HPDE6-E6E7 (cell line): ENCODE results near the gene SCPEP1.

Source experiments
- DNase-seq: peaks from one replicate; pipeline ENCODE4 v3.0.0; 2011; ENCODE audit warnings: missing footprints; ENCODE audit errors: extremely low spot score

The SCPEP1 gene

GRCh38 chr17:57002904-57003303 lies 25.0 kb downstream of the SCPEP1 start:
- DNase-seq: no peak

DNA sequence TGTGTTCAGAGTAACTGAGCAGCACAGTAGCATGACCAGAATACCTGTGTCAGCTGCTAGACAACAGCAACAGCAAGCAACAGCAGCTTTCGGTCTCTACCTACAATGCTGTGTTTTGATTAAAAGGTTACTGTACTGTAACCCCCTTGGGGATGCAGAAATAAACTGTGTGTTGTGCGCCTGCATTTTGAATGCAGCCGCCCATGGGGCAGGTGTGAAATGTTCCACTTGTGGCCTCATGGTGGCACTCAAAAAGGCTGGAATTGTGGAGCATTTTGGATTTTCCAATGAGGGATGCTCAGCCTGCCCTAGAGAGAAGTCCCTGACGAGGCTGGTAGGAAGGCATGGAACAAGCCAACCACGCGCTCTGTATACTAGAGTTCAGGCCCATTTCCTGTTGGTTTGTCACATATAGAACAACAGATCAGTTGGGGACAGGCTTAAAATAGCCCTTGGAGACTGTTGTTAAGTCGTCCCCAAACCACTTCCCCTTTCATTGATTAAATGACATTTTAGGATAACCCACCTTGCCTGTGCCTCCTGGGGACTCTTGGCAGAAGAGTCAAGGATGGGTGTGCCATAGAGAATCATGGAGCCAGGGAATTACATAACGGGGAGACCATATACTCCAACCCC lies 27.1 kb downstream of the SCPEP1 start:
- no peak for DNase-seq

GRCh38 chr17:57006040-57006439 lies 28.1 kb downstream of the SCPEP1 start:
- DNase-seq: no peak

DNA sequence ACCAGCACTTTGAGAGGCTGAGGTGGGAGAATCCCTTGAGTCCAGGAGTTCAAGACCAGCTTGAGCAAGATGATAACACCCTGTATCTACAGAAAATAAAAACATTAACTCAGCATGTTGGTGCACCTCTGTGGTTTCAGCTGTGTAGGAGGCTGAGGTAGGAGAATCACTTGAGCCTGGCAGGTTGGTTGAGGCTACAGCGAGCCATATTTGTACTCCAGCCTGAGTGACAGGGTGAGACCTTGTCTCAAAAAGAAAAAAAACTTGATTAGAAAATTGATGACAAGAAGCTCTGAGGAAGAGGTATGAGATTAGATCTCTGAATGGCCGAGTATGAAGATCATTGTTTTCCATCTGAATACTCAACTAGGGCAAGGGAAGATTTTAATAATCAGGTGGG lies 31.0 kb downstream of the SCPEP1 start:
- no peak for DNase-seq

DNA sequence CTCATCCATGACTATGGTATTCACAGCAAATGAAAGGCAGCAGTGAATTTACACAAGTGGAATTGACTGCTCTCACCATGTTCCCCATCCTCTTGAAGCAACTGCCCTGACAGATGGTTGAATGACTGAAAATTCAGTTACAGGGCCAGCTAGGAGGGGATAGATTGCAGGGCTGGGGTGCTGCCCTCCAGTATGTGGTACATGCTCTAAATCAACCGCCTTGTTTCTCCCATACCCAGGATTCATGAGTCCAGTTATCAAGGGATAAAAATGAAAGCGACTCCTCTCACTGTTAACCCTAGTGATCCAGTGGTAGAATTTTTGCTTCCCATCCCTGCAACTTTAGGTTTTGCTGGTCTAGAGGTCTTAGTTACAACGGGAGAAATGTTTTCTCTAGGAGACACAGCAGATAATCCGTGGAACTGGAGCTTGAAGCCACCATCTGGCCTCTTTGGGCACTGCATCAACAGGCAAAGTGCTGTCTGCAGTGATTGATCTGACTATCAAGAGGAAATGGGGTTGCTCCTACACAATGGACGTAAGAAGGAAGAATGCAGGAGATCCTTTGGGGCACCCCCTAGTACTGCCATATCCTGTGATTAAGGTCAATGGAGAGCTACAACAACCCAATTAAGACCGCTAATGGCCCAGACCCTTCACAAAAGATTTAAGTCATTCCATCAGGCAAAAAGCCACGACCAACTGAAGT lies 32.0 kb downstream of the SCPEP1 start:
- DNase-seq: peak; percentile 71

DNA sequence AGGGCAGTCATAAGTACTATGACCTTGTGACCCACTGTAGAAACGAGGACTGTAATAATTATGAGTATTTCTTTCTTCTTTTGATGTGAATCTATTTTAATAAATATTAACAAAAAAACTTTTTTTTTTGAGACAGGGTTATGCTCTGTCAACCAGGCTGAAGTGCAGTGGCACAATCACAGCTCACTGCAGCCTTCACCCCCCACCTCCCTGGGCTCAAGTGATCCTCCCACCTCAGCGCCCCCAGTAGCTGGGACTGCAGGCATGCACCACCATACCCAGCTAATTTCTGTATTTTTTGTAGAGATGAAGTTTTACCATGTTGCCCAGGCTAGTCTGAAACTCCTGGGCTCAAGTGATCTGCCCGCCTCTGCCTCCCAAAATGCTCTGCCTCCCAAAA lies 32.6 kb downstream of the SCPEP1 start:
- DNase-seq: no peak

- no peak for DNase-seq
These were observed 33.6 kb downstream of the SCPEP1 start for GRCh38 chr17:57011491-57012015.

DNA sequence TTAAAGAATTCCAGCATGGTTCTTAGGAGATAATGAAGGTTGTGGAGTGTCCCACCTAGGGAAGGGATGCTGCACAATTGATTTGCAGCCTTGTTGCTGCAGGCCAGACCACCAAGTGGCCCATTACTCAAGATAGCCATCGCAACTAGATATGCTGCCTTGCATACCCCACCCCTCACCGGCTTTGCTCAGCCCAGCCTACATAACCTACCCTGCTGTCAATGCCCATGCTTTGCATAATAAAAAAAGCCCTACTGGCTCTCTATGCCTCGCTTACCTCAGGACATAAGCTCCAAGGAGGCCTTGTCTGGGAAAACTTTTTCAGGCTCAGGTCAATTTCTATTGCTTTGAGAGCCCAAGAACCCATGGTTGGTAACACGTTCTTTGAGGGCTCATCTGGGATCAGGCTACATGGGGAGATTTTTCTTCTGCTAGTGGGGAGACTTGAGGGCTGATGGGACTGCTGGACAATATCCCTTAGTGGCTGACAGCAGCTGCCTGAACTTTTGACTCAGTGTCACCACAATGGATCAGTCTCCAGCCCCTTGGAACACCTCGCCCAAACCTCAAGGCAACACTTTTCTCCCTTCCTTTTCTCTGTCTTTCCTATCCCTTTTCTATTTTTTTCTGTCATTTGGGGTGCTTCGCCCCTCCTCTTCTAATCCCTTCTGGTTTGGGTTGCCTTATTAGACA lies 38.3 kb downstream of the SCPEP1 start:
- DNase-seq: no peak

- DNase-seq: no peak
These were observed 38.8 kb downstream of the SCPEP1 start for GRCh38 chr17:57016764-57017116.

DNA sequence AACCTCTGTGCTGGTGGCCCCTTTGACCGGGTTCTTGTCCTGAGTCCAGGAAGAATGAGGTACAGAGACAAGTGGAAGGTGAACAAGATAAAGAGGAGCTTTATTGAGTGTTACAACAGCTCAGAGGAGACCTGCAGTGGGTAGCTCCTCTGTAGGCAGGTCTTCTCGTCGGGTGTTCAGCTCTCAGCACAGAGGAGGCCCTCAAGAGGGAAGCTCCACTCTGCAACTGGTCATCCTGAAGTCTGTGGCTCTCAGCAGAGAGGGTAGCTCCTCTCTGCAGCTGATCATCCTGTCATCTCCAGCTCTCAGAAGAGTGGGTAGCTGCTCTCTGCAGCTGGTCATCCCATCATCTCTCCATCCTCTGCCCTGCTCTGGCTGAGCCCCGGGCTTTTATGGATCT lies 39.7 kb downstream of the SCPEP1 start:
- no peak for DNase-seq

GRCh38 chr17:57020208-57020607 lies 42.3 kb downstream of the SCPEP1 start:
- no peak for DNase-seq

- no peak for DNase-seq
These were observed 43.5 kb downstream of the SCPEP1 start for GRCh38 chr17:57021226-57021940.

GRCh38 chr17:57025876-57026275 lies 47.9 kb downstream of the SCPEP1 start:
- DNase-seq: no peak

DNA sequence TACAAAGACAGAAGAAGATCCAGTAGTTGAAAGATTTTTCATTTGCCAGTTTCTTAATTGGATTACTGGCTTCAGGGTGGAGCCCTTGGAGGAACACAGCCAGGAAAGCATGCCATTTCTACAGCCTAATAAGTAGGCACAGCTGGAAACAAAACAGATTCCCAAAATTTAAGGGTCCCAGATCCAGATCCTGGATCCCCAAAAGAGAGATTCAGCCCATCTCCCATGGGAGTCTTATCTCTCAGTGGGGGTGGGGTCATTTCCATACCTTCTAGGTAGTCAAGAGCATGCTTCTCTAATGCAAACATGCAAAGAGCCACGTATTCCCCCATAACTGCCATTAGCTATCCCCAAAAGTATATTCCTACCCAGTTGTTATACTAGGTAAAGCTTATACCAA lies 49.9 kb downstream of the SCPEP1 start:
- no peak for DNase-seq

GRCh38 chr17:57032343-57032742 lies 54.4 kb downstream of the SCPEP1 start:
- DNase-seq: no peak

- DNase-seq: no peak
These were observed 55.4 kb downstream of the SCPEP1 start for GRCh38 chr17:57033296-57033695.

DNA sequence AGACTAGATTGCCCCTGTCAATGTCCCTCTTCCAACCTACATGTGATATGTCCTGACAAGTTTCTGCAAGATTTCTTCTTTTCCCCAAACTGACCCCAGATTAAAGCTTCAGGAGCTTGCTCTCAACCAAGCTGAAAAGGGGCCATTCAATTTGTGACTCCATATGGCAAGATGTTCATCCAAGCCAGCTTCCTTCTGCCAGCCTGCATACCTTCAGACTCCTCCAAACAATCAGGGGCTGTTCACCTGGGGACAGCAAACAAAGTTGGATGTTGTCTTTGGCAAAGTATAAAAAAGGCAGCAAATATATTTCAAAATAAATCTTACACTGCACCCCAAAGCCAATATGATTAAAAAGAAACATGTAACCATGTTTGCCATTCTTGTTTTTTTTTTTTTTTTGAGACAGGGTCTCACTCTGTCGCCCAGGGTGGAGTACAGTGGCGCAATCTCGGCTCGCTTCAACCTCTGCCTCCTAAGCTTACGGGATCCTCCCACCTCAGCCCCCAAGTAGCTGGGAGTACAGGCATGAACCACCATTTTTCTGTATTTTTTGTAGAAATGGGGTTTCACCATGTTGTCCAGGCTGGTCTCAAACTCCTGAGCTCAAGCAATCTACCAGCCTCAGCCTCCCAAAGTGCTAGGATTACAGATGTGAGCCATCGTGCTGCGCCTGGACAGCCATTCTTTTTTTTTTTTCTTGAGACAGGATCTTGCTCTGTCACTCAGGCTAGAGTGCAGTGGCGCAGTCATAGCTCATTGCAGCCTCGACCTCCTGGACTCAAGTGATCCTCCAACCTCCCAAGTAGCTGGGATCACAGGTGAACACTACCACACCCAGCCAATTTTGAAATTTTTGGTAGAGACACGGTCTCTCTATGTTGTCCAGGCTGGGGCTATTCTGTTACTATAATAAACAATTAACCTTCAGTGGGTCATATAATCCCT lies 57.1 kb downstream of the SCPEP1 start:
- no peak for DNase-seq

DNA sequence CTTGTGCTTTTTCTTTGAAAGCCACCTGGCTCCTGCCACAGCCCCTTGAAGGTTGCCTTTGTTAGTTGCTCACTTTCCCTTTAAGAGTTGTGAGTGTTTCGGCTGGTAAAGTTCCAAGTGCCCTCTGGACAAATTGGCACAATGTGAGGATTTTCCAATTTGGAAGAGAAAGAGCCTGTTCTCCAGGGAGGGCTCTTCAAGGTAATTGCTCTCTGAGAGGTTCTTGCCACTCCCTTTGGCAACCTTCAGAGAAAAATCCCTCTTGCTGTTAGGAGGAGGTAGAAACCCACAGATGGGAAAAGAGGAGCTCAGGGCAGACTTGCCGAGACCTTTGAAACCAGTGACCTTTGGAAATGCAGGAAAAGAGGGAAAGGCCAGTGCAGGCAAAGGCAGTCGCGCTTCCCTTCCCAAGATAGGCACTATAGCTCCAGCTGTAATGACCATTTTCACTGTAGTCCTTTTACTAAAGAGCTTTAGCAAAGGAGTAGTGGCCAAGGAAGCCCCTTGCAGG lies 58.1 kb downstream of the SCPEP1 start:
- DNase-seq: no peak

GRCh38 chr17:57037411-57037810 lies 59.5 kb downstream of the SCPEP1 start:
- DNase-seq: no peak

- no peak for DNase-seq
These were observed 60.6 kb downstream of the SCPEP1 start for GRCh38 chr17:57038486-57038885.

DNA sequence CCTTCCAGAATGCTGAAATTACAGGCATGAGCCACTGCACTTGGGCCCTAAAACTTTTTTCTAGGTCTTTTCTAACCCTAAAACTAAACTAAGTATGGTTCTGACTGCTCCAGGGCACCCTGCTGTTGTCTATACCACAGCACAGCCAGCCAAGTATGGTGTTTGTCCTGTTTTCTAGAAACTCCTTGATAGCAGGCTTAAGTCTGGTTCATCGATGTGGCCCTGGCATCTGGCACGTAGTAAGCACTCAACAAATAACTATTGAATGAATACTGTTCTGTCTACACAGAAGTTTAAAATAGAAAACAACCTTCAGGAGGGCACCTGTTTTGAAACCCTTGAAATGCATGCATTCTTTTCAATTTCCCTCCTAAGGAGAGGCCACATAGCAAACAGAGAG lies 62.6 kb downstream of the SCPEP1 start:
- no peak for DNase-seq
